Gastroesophageal sphincter (tissue), 3 donors: ENCODE results near the gene LYRM9.

Source experiments
- EP300 ChIP-seq: sonication (generic); formaldehyde crosslinking; IDR thresholded peaks from one replicate; pipeline ENCODE4 v1.6.1; 2017; ENCODE audit warnings: antibody characterized with exemption, mild to moderate bottlenecking
- POLR2AphosphoS5 ChIP-seq: sonication (generic); formaldehyde crosslinking; IDR thresholded peaks from one replicate; pipeline ENCODE4 v1.6.1; 2017; ENCODE audit warnings: antibody characterized with exemption
- TF ChIP-seq, protein P1 (sequence below), 4 experiments: fragments of 200-600 bp in 2 of 4; fragments of 450-650 bp in 2 of 4; sonication (generic) in 1 of 4; IDR thresholded peaks; one replicate each; pipeline ENCODE4 v1.5.1; 2017 to 2019; ENCODE audit warnings: antibody characterized with exemption in 4 of 4, mild to moderate bottlenecking in 2 of 4, moderate library complexity in 2 of 4

GRCh38 chr17:27904114-27904513, 10.9 kb upstream of the LYRM9 start:
- TF ChIP-seq POLR2AphosphoS5 (no peak), EP300 (no peak)
- TF ChIP-seq, protein P1, sequence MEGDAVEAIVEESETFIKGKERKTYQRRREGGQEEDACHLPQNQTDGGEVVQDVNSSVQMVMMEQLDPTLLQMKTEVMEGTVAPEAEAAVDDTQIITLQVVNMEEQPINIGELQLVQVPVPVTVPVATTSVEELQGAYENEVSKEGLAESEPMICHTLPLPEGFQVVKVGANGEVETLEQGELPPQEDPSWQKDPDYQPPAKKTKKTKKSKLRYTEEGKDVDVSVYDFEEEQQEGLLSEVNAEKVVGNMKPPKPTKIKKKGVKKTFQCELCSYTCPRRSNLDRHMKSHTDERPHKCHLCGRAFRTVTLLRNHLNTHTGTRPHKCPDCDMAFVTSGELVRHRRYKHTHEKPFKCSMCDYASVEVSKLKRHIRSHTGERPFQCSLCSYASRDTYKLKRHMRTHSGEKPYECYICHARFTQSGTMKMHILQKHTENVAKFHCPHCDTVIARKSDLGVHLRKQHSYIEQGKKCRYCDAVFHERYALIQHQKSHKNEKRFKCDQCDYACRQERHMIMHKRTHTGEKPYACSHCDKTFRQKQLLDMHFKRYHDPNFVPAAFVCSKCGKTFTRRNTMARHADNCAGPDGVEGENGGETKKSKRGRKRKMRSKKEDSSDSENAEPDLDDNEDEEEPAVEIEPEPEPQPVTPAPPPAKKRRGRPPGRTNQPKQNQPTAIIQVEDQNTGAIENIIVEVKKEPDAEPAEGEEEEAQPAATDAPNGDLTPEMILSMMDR (IDR thresholded peaks at IDR 0.05) = no peak
